Stimulated activated CD4-positive, alpha-beta T cell treated with anti-CD3 and anti-CD28 coated beads, TNF-alpha, amount 100 ng/mL, for 24 hours (primary cell): ENCODE data around the gene RPS29.

Experiments used
- DNase-seq, 3 experiments: peaks; one replicate each; pipeline ENCODE4 v3.0.0-alpha.2; 2020; ENCODE audit warnings: low read depth in 3 of 3

RPS29 gene

GRCh38 chr14:49551569-49551968 is 34.6 kb downstream of the RPS29 start:
- no peak for DNase-seq

GRCh38 chr14:49550286-49551184 is 35.6 kb downstream of the RPS29 start:
- DNase-seq, result no peak

GRCh38 chr14:49549881-49550280 is 36.3 kb downstream of the RPS29 start:
- no peak for DNase-seq

GRCh38 chr14:49549446-49549845 is 36.7 kb downstream of the RPS29 start:
- no peak for DNase-seq

- DNase-seq, result no peak
Measured at GRCh38 chr14:49546766-49547165, 39.4 kb downstream of the RPS29 start.

GRCh38 chr14:49545716-49546115 is 40.5 kb downstream of the RPS29 start:
- DNase-seq, result no peak

GRCh38 chr14:49545071-49545470 is 41.1 kb downstream of the RPS29 start:
- DNase-seq, result no peak

GRCh38 chr14:49541049-49541448 is 45.1 kb downstream of the RPS29 start:
- DNase-seq, result no peak

GRCh38 chr14:49538852-49539251 is 47.3 kb downstream of the RPS29 start:
- no peak for DNase-seq
